H1 (cell line): ENCODE results near the gene GNA12. TPM values are rescaled to one million over a fixed set of nuclear protein-coding genes. Genes with fewer than 3 reads are reported as not detected.

Experiments used
- CTCF ChIA-PET: fragments of 300-600 bp; sonication (Branson Sonifier 250); formaldehyde crosslinking; loops from one replicate; lab custom pipeline; 2021; ENCODE audit not compliant: partially characterized antibody; lab: Charles Lee
- POLR2A ChIA-PET: fragments of 300-600 bp; sonication (Branson Sonifier 250); formaldehyde crosslinking; loops from one replicate; lab custom pipeline; 2021; ENCODE audit warnings: inconsistent platforms; ENCODE audit not compliant: partially characterized antibody; lab: Charles Lee
- DNase-seq, 2 experiments: peaks; one replicate each; pipeline versions ENCODE4 v3.0.0 to v3.0.0-alpha.2; 2010 to 2022; ENCODE audit warnings: low spot score in 2 of 2, low read depth in 1 of 2, mixed read lengths in 1 of 2
- FAIRE-seq: peaks from 2 replicates; lab custom pipeline; 2011; peaks lifted over from hg19 to GRCh38; lab: Jason Lieb, UNC
- H2AFZ ChIP-seq: 2 replicates; pipeline ENCODE4 v1.8.1; 2012; ENCODE audit warnings: low read length, inconsistent platforms
- H2AK5ac ChIP-seq: 2 replicates; pipeline ENCODE4 v1.6.1; 2013; ENCODE audit warnings: low read depth, low read length
- H2BK120ac ChIP-seq: replicated peaks from 2 replicates; pipeline ENCODE3; 2013; ENCODE audit warnings: low read depth, low read length, inconsistent platforms
- H2BK12ac ChIP-seq: 2 replicates; pipeline ENCODE4 v1.6.1; 2013; ENCODE audit warnings: low read depth, low read length
- H2BK15ac ChIP-seq: 2 replicates; pipeline ENCODE4 v1.6.1; 2013; ENCODE audit warnings: low read length
- H2BK20ac ChIP-seq: 2 replicates; pipeline ENCODE4 v1.6.1; 2013; ENCODE audit warnings: low read length
- H2BK5ac ChIP-seq: 2 replicates; pipeline ENCODE4 v1.6.1; 2013; ENCODE audit warnings: low read depth, low read length
- H3K14ac ChIP-seq: 2 replicates; pipeline ENCODE4 v1.6.1; 2013; ENCODE audit warnings: inconsistent platforms; ENCODE audit not compliant: insufficient read length
- H3K18ac ChIP-seq: 2 replicates; pipeline ENCODE4 v1.6.1; 2013; ENCODE audit warnings: low read length; ENCODE audit errors: extremely low read depth
- H3K23ac ChIP-seq: 2 replicates; pipeline ENCODE4 v1.6.1; 2013; ENCODE audit warnings: inconsistent platforms; ENCODE audit not compliant: insufficient read length
- H3K23me2 ChIP-seq: 2 replicates; pipeline ENCODE4 v1.6.1; 2013; ENCODE audit warnings: low read depth, low read length
- H3K27ac ChIP-seq: 2 replicates; pipeline ENCODE4 v1.6.1; 2011; ENCODE audit warnings: low read depth, low read length, inconsistent platforms
- H3K27me3 ChIP-seq, 4 experiments: replicated peaks in 1 of 4; 1 replicate in 1 of 4; 2 replicates in 3 of 4; pipeline versions ENCODE4 v1.6.1 to v1.8.1; 2011 to 2013; ENCODE audit warnings: low read length in 3 of 4, mild to moderate bottlenecking in 3 of 4, inconsistent platforms in 2 of 4, mixed read lengths in 2 of 4, moderate library complexity in 1 of 4; ENCODE audit not compliant: control insufficient read depth in 3 of 4, insufficient read depth in 3 of 4; ENCODE audit errors: extremely low read depth in 1 of 4
- H3K36me3 ChIP-seq, 4 experiments: 2 replicates each; pipeline versions ENCODE4 v1.6.1 to v1.8.1; 2011 to 2013; ENCODE audit warnings: mild to moderate bottlenecking in 4 of 4, low read length in 3 of 4, moderate library complexity in 2 of 4, control low read depth in 1 of 4, inconsistent platforms in 1 of 4; ENCODE audit not compliant: insufficient read depth in 4 of 4, control insufficient read depth in 2 of 4
- H3K4ac ChIP-seq: replicated peaks from 2 replicates; pipeline ENCODE3; 2013; ENCODE audit warnings: low read length, low read depth, mixed read lengths, inconsistent platforms; ENCODE audit not compliant: insufficient read length
- H3K4me1 ChIP-seq, 4 experiments: replicated peaks in 1 of 4; 1 replicate in 1 of 4; 2 replicates in 3 of 4; pipeline versions ENCODE4 v1.6.1 to v1.8.1; 2011 to 2013; ENCODE audit warnings: low read length in 3 of 4, inconsistent platforms in 2 of 4, mixed read lengths in 1 of 4; ENCODE audit not compliant: insufficient read depth in 4 of 4, control insufficient read depth in 3 of 4
- H3K4me2 ChIP-seq, 2 experiments: 2 replicates each; pipeline versions ENCODE4 v1.6.1 to v1.8.1; 2011 to 2013; ENCODE audit warnings: low read depth in 2 of 2, low read length in 2 of 2, control low read depth in 1 of 2, inconsistent platforms in 1 of 2, mild to moderate bottlenecking in 1 of 2; ENCODE audit not compliant: insufficient read depth in 1 of 2
- H3K4me3 ChIP-seq, 4 experiments: fragments of 200-600, 300-600 bp in 1 of 4; sonication (generic), shearing (Covaris generic), sonication (Bioruptor Twin) in 1 of 4; 2 replicates each; pipeline versions ENCODE4 v1.5.1 to v1.8.1; 2011 to 2016; ENCODE audit warnings: low read length in 4 of 4, low read depth in 3 of 4, control low read depth in 2 of 4, inconsistent platforms in 2 of 4, mild to moderate bottlenecking in 2 of 4, mixed read lengths in 1 of 4, moderate library complexity in 1 of 4; ENCODE audit not compliant: insufficient read depth in 2 of 4; ENCODE audit errors: extremely low read depth in 1 of 4
- H3K56ac ChIP-seq: replicated peaks from 2 replicates; pipeline ENCODE3; 2013; ENCODE audit warnings: low read depth, mild to moderate bottlenecking, mixed read lengths, low read length, inconsistent platforms; ENCODE audit not compliant: insufficient read length
- H3K79me1 ChIP-seq: 2 replicates; pipeline ENCODE4 v1.6.1; 2013; ENCODE audit warnings: low read depth, low read length, control low read depth
- H3K79me2 ChIP-seq, 2 experiments: 2 replicates each; pipeline versions ENCODE4 v1.6.1 to v1.8.1; 2012 to 2013; ENCODE audit warnings: low read length in 2 of 2, mild to moderate bottlenecking in 2 of 2, inconsistent platforms in 1 of 2; ENCODE audit not compliant: insufficient read depth in 2 of 2, control insufficient read depth in 1 of 2
- H3K9ac ChIP-seq, 4 experiments: replicated peaks in 1 of 4; 1 replicate in 1 of 4; 2 replicates in 3 of 4; pipeline versions ENCODE4 v1.6.1 to v1.8.1; 2011 to 2013; ENCODE audit warnings: low read depth in 3 of 4, low read length in 3 of 4, control low read depth in 2 of 4, mild to moderate bottlenecking in 2 of 4, moderate library complexity in 2 of 4, inconsistent platforms in 1 of 4; ENCODE audit errors: extremely low read depth in 1 of 4
- H3K9me3 ChIP-seq, 2 experiments: 2 replicates each; pipeline versions ENCODE4 v1.6.1 to v1.8.1; 2012 to 2013; ENCODE audit warnings: mild to moderate bottlenecking in 2 of 2, moderate library complexity in 2 of 2, control low read depth in 1 of 2, inconsistent platforms in 1 of 2, low read depth in 1 of 2, low read length in 1 of 2, mixed read lengths in 1 of 2; ENCODE audit not compliant: insufficient read depth in 2 of 2
- H4K20me1 ChIP-seq, 2 experiments: replicated peaks in 1 of 2; 2 replicates each; pipeline versions ENCODE3 to v1.8.1; 2011 to 2013; ENCODE audit warnings: inconsistent platforms in 2 of 2, low read length in 2 of 2, mild to moderate bottlenecking in 1 of 2; ENCODE audit not compliant: insufficient read depth in 2 of 2, control insufficient read depth in 1 of 2
- H4K5ac ChIP-seq: 2 replicates; pipeline ENCODE4 v1.6.1; 2013; ENCODE audit warnings: low read length, low read depth, mixed read lengths, inconsistent platforms; ENCODE audit not compliant: insufficient read length
- H4K8ac ChIP-seq: 2 replicates; pipeline ENCODE4 v1.8.0; 2013; ENCODE audit warnings: mild to moderate bottlenecking, moderate library complexity, low read length, inconsistent platforms; ENCODE audit not compliant: insufficient read depth; ENCODE audit errors: extremely low read depth
- H4K91ac ChIP-seq: replicated peaks from 2 replicates; pipeline ENCODE3; 2013; ENCODE audit warnings: low read length, mixed read lengths, inconsistent platforms; ENCODE audit not compliant: insufficient read length
- ASH2L ChIP-seq: fragments of 200-600, 300-600 bp; sonication (generic); IDR thresholded peaks from one replicate; pipeline ENCODE4 v1.7.1; 2017; ENCODE audit warnings: low read length
- EGR1 ChIP-seq: IDR thresholded peaks from 2 replicates; pipeline ENCODE4 v1.6.1; 2011; ENCODE audit warnings: low read depth, low read length, borderline replicate concordance
- FOSL1 ChIP-seq: IDR thresholded peaks from 2 replicates; pipeline ENCODE4 v1.6.1; 2011; ENCODE audit warnings: mild to moderate bottlenecking, low read depth, low read length, moderate library complexity; ENCODE audit not compliant: insufficient read depth
- MAFK ChIP-seq: IDR thresholded peaks from 2 replicates; pipeline ENCODE4 v1.6.1; 2012; ENCODE audit warnings: low read depth, mild to moderate bottlenecking, improper control_type of control experiment, low read length
- NRF1 ChIP-seq: IDR thresholded peaks from 2 replicates; pipeline ENCODE4 v1.6.1; 2011; ENCODE audit warnings: mild to moderate bottlenecking, low read depth, low read length, improper control_type of control experiment
- POLR2A ChIP-seq, 2 experiments: IDR thresholded peaks; 1 replicate in 1 of 2; 2 replicates in 1 of 2; pipeline ENCODE4 v1.6.1; 2011; ENCODE audit warnings: low read depth in 2 of 2, low read length in 2 of 2, mild to moderate bottlenecking in 2 of 2; ENCODE audit errors: control extremely low read depth in 1 of 2
- SIX5 ChIP-seq: IDR thresholded peaks from 2 replicates; pipeline ENCODE4 v1.6.1; 2011; ENCODE audit warnings: mild to moderate bottlenecking, low read depth, low read length
- WGBS, 2 experiments: shearing (Covaris generic) in 1 of 2; methylation state at CpG; one replicate each; pipeline versions ENCODE4 v1.1.6 to v1.1.7; 2013 to 2015; ENCODE audit warnings: low lambda C conversion rate in 2 of 2, mixed read lengths in 2 of 2, inconsistent platforms in 1 of 2, low coverage in 1 of 2, missing lambda C conversion rate in 1 of 2; ENCODE audit not compliant: insufficient replicate concordance in 2 of 2, insufficient coverage in 1 of 2, insufficient read length in 1 of 2; ENCODE audit errors: extremely low coverage in 1 of 2, missing lambda C conversion rate in 1 of 2; 5-methylcytosine and 5-hydroxymethylcytosine counted together
- polyA plus RNA-seq, 7 experiments: library from polyadenylated mRNA; depleted of rRNA in 3 of 7; stranded (reverse) in 5 of 7; unstranded in 2 of 7; fragments of >200 nt in 5 of 7; fragments of 200-250 nt in 2 of 7; gene quantifications; 1 replicate in 5 of 7; 2 replicates in 1 of 7; 4 replicates in 1 of 7; pipeline versions ENCODE4 v1.2.1 to v1.2.3, GENCODE V29; 2011 to 2013; ENCODE audit warnings: missing spikeins in 2 of 7, mixed read lengths in 2 of 7
- total RNA-seq: library from RNA; stranded (reverse); fragmentation: NEBNext Ultra II Directional; extraction: Animal tissue kit (Norgen Biotek cat#: 25700); gene quantifications from 2 replicates; pipeline ENCODE4 v1.2.1, GENCODE V29; 2021
- TF ChIP-seq, protein P1 (sequence below), 3 experiments: IDR thresholded peaks; 1 replicate in 2 of 3; 2 replicates in 1 of 3; pipeline versions ENCODE4 v1.5.1 to v1.6.1; 2011; ENCODE audit warnings: low read length in 3 of 3, mild to moderate bottlenecking in 3 of 3, inconsistent platforms in 2 of 3, low read depth in 1 of 3, moderate library complexity in 1 of 3; ENCODE audit not compliant: insufficient read depth in 1 of 3; ENCODE audit errors: control extremely low read depth in 1 of 3
- TF ChIP-seq, protein P2 (sequence below): IDR thresholded peaks from 2 replicates; pipeline ENCODE4 v1.6.1; 2011; ENCODE audit warnings: low read length, improper control_type of control experiment

GNA12 gene
- total and polyA plus RNA-seq, 2 of the 8 experiments (the other 6 are each of a cell fraction or from before 2014, with no cell fraction given): 96.5 to 109 TPM

DNA sequence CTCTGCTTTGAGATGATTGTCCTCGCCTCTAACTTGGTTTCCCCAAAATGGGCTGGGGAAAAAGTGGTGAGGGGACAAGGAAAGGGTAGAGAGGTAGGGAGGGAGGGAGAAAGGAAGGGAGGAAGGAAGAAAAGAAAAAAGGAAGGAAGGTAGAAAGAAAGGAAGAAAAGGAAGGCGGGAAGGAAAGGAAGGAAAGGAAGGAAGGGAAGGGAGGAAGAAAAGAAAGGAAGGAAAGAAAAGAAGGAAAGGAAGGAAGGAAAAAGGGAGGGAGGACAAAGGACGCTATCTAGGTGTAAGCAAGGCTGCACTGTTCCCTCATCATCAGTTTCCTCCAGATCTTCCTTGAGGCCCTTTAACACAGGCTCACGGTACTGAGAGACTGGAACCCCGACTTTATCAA is 2.2 kb downstream of the GNA12 start:
- Histone ChIP-seq H3K4me2 (peak overlapping the region; percentile 2 to 87; a peak in 2 of 4 replicates), H3K27ac (no peak overlapping the region), H2BK12ac (no peak overlapping the region), H3K23ac (no peak overlapping the region), H3K79me1 (peaks cover 10% of the 10 kb centered on the region), H2AFZ (no peak overlapping the region), H2BK5ac (no peak overlapping the region), H3K27me3 (no peaks in the 10 kb centered on the region), H3K23me2 (peaks cover 6% of the 10 kb centered on the region; the same call in 1 of the 2 replicates), H3K4me1 (peaks cover 3 to 11% (median 6%) of the 10 kb centered on the region in 4 experiments; a peak in 6 of 7 replicates), H3K14ac (no peak overlapping the region), H2BK120ac (no peak overlapping the region), H2AK5ac (no peak overlapping the region), H3K18ac (no peak overlapping the region), H2BK20ac (no peak overlapping the region), H3K9ac (no peak overlapping the region), H3K9me3 (no peaks in the 10 kb centered on the region), H4K5ac (no peak overlapping the region), H4K20me1 (peaks cover 0 to 11% of the 10 kb centered on the region in 2 experiments), H3K79me2 (peaks cover 34 to 68% of the 10 kb centered on the region in 2 experiments), H2BK15ac (no peak overlapping the region), H3K36me3 (peaks cover 2 to 25% (median 3%) of the 10 kb centered on the region in 4 experiments; a peak in 2 of 8 replicates), H3K4ac (no peak overlapping the region), H4K91ac (no peak overlapping the region), H4K8ac (no peak overlapping the region), H3K56ac (no peak overlapping the region), H3K4me3 (no peak overlapping the region)
- CTCF ChIA-PET: interaction anchor here (1.1 kb wide), 1 partner anchor 23 kb away, joined by 3 read pairs; no protein-coding TSS in a partner anchor
- 85% methylated on average over 5 of the region's 5 CpGs; no CpG with 5 or more reads in 1 of the 2 experiments for WGBS, 2 experiments
- no peak for DNase-seq
- POLR2A ChIA-PET: interaction anchor here (1.2 to 5.6 kb wide), 4 partner anchors 10 to 27 kb away, joined by 3 to 22 read pairs (median 4); no protein-coding TSS in a partner anchor
- no peak for FAIRE-seq
- TF ChIP-seq FOSL1 (no peak), MAFK (no peak), EGR1 (no peak), POLR2A (IDR thresholded peaks at IDR 0.05; ENCODE audit: control extremely low read depth in 1 of 2, low read depth in 2 of 2, low read length in 2 of 2) (no peak), NRF1 (no peak), SIX5 (no peak), ASH2L (no peak)
- TF ChIP-seq, protein P1, sequence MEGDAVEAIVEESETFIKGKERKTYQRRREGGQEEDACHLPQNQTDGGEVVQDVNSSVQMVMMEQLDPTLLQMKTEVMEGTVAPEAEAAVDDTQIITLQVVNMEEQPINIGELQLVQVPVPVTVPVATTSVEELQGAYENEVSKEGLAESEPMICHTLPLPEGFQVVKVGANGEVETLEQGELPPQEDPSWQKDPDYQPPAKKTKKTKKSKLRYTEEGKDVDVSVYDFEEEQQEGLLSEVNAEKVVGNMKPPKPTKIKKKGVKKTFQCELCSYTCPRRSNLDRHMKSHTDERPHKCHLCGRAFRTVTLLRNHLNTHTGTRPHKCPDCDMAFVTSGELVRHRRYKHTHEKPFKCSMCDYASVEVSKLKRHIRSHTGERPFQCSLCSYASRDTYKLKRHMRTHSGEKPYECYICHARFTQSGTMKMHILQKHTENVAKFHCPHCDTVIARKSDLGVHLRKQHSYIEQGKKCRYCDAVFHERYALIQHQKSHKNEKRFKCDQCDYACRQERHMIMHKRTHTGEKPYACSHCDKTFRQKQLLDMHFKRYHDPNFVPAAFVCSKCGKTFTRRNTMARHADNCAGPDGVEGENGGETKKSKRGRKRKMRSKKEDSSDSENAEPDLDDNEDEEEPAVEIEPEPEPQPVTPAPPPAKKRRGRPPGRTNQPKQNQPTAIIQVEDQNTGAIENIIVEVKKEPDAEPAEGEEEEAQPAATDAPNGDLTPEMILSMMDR (IDR thresholded peaks at IDR 0.05; ENCODE audit: control extremely low read depth in 1 of 3, insufficient read depth in 1 of 3, low read depth in 1 of 3, low read length in 3 of 3): no peak
- TF ChIP-seq, protein P2, sequence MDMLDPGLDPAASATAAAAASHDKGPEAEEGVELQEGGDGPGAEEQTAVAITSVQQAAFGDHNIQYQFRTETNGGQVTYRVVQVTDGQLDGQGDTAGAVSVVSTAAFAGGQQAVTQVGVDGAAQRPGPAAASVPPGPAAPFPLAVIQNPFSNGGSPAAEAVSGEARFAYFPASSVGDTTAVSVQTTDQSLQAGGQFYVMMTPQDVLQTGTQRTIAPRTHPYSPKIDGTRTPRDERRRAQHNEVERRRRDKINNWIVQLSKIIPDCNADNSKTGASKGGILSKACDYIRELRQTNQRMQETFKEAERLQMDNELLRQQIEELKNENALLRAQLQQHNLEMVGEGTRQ: no peak
